ENCODE measurements around the gene ACAP3.
A peak's percentile ranks its signal among the peaks of the same experiment; 100 is the strongest.

The ACAP3 gene

DNA sequence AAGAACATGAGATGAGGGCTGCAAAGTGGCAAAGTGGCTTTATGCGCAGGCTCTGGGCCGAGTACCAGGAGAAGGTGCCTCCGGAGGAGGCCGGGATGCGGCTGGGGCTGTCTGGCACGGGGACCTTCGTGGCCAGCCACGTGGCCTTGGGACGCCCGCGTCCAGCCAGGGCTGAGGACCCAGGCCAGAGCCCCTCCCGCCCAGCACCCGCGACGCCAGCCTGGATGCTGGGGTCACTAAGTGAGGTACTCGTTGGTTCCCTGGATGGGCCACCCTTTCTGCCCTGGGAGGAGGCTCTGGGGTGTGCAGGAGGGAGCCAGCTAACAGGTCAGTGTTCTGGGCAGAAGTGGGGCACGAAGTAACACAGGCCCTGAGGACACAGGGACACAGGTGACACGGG lies 14.9 kb downstream of the ACAP3 start:
- H3K9me3 ChIP-seq (replicated peaks; ENCODE audit: insufficient read depth, low read length) = no peaks in the 10 kb centered on the region
- TF ChIP-seq EZH2 (optimal IDR thresholded peaks at IDR 0.05; ENCODE audit: low read depth, low read length) = no peak
- no peak for TF ChIP-seq EZH2phosphoT487 (IDR thresholded peaks at IDR 0.05; ENCODE audit: low read length)
- TF ChIP-seq CTCF (IDR thresholded peaks at IDR 0.05; ENCODE audit: low read length) = no peak
- H3F3A ChIP-seq (ENCODE audit: insufficient read depth, low read length) = no peaks in the 10 kb centered on the region
- H3K79me2 ChIP-seq (ENCODE audit: low read length) = no peaks in the 10 kb centered on the region
- H3K4me2 ChIP-seq (ENCODE audit: low read depth, low read length) = no peak overlapping the region
- H3K4me1 ChIP-seq (ENCODE audit: low read length) = no peaks in the 10 kb centered on the region
- H3K36me3 ChIP-seq (replicated peaks; ENCODE audit: insufficient read depth, low read length) = no peaks in the 10 kb centered on the region
- H3K27ac ChIP-seq (ENCODE audit: low read length) = no peak overlapping the region
- H2AFZ ChIP-seq (ENCODE audit: low read length) = no peak overlapping the region
- H4K20me1 ChIP-seq (ENCODE audit: insufficient read depth, low read length) = no peaks in the 10 kb centered on the region
- H3K4me3 ChIP-seq (ENCODE audit: low read length) = no peak overlapping the region
- H3K27me3 ChIP-seq (replicated peaks; ENCODE audit: insufficient read depth, low read length) = no peaks in the 10 kb centered on the region
- H3K9me2 ChIP-seq (replicated peaks; ENCODE audit: insufficient read depth, low read length) = no peaks in the 10 kb centered on the region
- H3K9ac ChIP-seq (ENCODE audit: low read length) = no peak overlapping the region
- DNase-seq = no peak

DNA sequence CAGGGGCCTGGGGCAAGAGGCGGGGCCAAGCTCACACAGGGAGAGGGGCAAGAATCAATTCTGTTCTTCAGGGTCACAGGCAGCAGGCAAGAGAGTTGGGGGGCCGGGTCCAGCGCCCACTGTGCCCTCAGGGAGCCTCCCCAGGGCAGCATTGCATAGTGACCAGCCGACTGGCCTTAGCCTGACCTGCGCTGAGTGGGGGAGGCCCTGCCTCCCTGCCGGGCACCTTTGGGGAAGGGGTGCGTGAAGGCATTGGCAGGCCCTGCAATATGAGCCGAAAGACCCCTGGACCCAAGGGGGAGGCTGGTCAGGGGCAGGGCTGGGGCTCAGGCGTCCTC lies 15.3 kb downstream of the ACAP3 start:
- no peaks in the 10 kb centered on the region for H3F3A ChIP-seq (ENCODE audit: insufficient read depth, low read length)
- no peak for DNase-seq
- H3K27me3 ChIP-seq (replicated peaks; ENCODE audit: insufficient read depth, low read length) = no peaks in the 10 kb centered on the region; the same call in 1 of the 2 replicates
- no peak overlapping the region for H3K9ac ChIP-seq (ENCODE audit: low read length)
- H3K36me3 ChIP-seq (replicated peaks; ENCODE audit: insufficient read depth, low read length) = no peaks in the 10 kb centered on the region
- no peaks in the 10 kb centered on the region for H3K79me2 ChIP-seq (ENCODE audit: low read length)
- no peak overlapping the region for H3K27ac ChIP-seq (ENCODE audit: low read length)
- no peaks in the 10 kb centered on the region for H3K9me2 ChIP-seq (replicated peaks; ENCODE audit: insufficient read depth, low read length)
- H3K9me3 ChIP-seq (replicated peaks; ENCODE audit: insufficient read depth, low read length) = no peaks in the 10 kb centered on the region
- H3K4me1 ChIP-seq (ENCODE audit: low read length) = no peaks in the 10 kb centered on the region
- TF ChIP-seq CTCF (IDR thresholded peaks at IDR 0.05; ENCODE audit: low read length) = no peak
- TF ChIP-seq EZH2phosphoT487 (IDR thresholded peaks at IDR 0.05; ENCODE audit: low read length) = no peak
- no peak for TF ChIP-seq EZH2 (optimal IDR thresholded peaks at IDR 0.05; ENCODE audit: low read depth, low read length)
- H2AFZ ChIP-seq (ENCODE audit: low read length) = no peak overlapping the region
- no peaks in the 10 kb centered on the region for H4K20me1 ChIP-seq (ENCODE audit: insufficient read depth, low read length)
- H3K4me2 ChIP-seq (ENCODE audit: low read depth, low read length) = no peak overlapping the region
- no peak overlapping the region for H3K4me3 ChIP-seq (ENCODE audit: low read length)

DNA sequence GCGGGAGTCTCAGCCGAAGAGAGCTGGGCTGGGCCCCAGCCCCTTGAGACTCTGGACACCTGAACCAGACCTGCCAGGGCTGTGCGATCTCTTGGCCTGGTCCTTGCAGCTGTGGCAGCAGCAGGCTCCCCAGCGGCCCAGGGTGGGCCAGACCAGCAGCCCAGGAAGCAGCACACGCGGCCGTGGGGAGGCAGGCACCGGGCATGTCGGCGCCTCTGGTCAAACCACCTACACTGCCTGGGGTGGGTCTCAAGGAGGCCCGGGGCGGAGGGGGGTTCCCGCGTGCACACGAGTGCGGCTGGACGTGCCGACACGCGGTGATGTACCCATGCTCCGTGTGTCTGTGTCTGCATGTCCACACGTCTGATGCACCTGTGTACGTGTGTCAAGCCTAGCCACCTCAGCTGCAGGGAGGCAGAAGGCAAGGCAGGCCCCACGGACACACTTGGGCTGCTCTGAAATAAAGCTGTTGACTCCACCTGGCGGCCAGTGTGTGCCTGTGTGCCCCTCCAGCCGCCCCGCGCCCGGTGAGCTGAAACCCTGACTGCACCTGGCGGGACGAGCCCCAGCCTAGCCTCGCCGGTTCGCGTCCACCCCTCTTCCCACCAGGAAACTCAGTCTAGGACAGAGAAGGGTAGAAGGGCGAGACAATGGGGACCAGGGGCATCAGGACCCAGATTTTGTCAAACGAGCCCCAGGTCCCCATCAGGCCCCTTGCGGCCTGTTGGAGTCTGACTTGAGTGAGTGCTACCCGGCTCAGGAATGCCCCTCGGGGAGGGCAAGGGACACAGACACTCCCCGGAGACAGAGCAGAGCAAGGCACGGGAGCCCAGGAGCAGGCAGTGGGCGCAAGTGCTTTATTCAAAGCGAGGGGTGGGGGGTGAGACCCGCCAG lies 15.9 kb downstream of the ACAP3 start:
- Histone ChIP-seq H4K20me1 (ENCODE audit: insufficient read depth, low read length) (no peaks in the 10 kb centered on the region), H3K4me1 (ENCODE audit: low read length) (no peaks in the 10 kb centered on the region), H3K9me3 (replicated peaks; ENCODE audit: insufficient read depth, low read length) (no peaks in the 10 kb centered on the region), H3K9ac (ENCODE audit: low read length) (no peak overlapping the region), H3K27me3 (replicated peaks; ENCODE audit: insufficient read depth, low read length) (peaks cover 5% of the 10 kb centered on the region), H3K27ac (ENCODE audit: low read length) (no peak overlapping the region), H3K36me3 (replicated peaks; ENCODE audit: insufficient read depth, low read length) (no peaks in the 10 kb centered on the region), H3F3A (ENCODE audit: insufficient read depth, low read length) (no peaks in the 10 kb centered on the region), H3K79me2 (ENCODE audit: low read length) (no peaks in the 10 kb centered on the region), H3K4me3 (ENCODE audit: low read length) (no peak overlapping the region), H2AFZ (ENCODE audit: low read length) (no peak overlapping the region), H3K4me2 (ENCODE audit: low read depth, low read length) (no peak overlapping the region), H3K9me2 (replicated peaks; ENCODE audit: insufficient read depth, low read length) (no peaks in the 10 kb centered on the region)
- peak; percentile 73 for DNase-seq
- TF ChIP-seq EZH2 (optimal IDR thresholded peaks at IDR 0.05; ENCODE audit: low read depth, low read length) (no peak), CTCF (IDR thresholded peaks at IDR 0.05; ENCODE audit: low read length) (peak; percentile 74), EZH2phosphoT487 (IDR thresholded peaks at IDR 0.05; ENCODE audit: low read length) (no peak)

Measured in MM.1S (cell line).